ENCODE data around the gene TMA7. TPM values are rescaled to one million over a fixed set of nuclear protein-coding genes. Genes with fewer than 3 reads are reported as not detected.
A peak's percentile ranks its signal among the peaks of the same experiment; 100 is the strongest.

Gene TMA7
- 21.0 and 24.2 TPM in 2 replicates for total RNA-seq (2013; cell fraction: nucleolus; rRNA removed)
- total RNA-seq (2014; rRNA removed): 426 and 551 TPM in 2 replicates
- 703 and 728 TPM in 2 replicates for total RNA-seq (2014; rRNA removed; fragmentation: Illumina TruSeq; extraction: Trizol)
- total RNA-seq (2021): 315 and 319 TPM in 2 replicates
- polyA plus RNA-seq (2011; ENCODE audit: low read depth): 234 TPM
- polyA plus RNA-seq (2011; rRNA removed): 427 and 593 TPM in 2 replicates
- polyA plus RNA-seq (2011; cell fraction: cytosol; rRNA removed): 148 and 171 TPM in 2 replicates
- polyA plus RNA-seq (2011; cell fraction: nucleus; rRNA removed): 119 and 149 TPM in 2 replicates
- polyA plus RNA-seq (2012): 449 and 603 TPM in 2 replicates
- 332 and 496 TPM in 2 replicates for polyA plus RNA-seq (2014; fragmentation: Illumina TruSeq; extraction: Trizol)
- 1,000 to 10,000 TPM; 1,729 to 1,760 TPM for polyA plus RNA-seq (2014; fragmentation: Nextera tagmentation; extraction: Ambion mirVana)
- polyA plus RNA-seq (2014; rRNA removed): 684 and 776 TPM in 2 replicates
- polyA plus RNA-seq (2016; fragmentation: Nextera tagmentation; extraction: Ambion mirVana): 1,000 to 10,000 TPM; 1,330 to 1,388 TPM
- 24.7 and 32.4 TPM in 2 replicates for polyA minus RNA-seq (2011; rRNA and poly(A)+ RNA removed)
- polyA minus RNA-seq (2011; cell fraction: cytosol; rRNA and poly(A)+ RNA removed): 27.3 and 28.5 TPM in 2 replicates
- polyA minus RNA-seq (2011; cell fraction: nucleus; rRNA and poly(A)+ RNA removed): 18.0 and 32.1 TPM in 2 replicates
- Bru-seq, nascent RNA: percentile 95 among the genes with signal in this experiment
- percentile 93 among the genes with signal in this experiment for BruChase-seq, experiment 1, labeled RNA remaining after a 6-hour chase
- percentile 87 among the genes with signal in this experiment for BruChase-seq, experiment 2, labeled RNA remaining after a 2-hour chase
- long read RNA-seq, experiment 1, transcript TMA7-202 (3 exons, 619 nt): minor isoform, 26 of 400 reads
- long read RNA-seq, experiment 1, transcript TMA7-201 (4 exons, 561 nt): major isoform, 349 of 400 reads
- long read RNA-seq, experiment 1, partial matches to known transcripts: 2 of 400 reads
- long read RNA-seq, experiment 1, other reads (novel, unspliced or antisense): 23 of 400 reads
- long read RNA-seq, experiment 2, transcript TMA7-202 (3 exons, 619 nt): minor isoform, 24 of 494 reads
- long read RNA-seq, experiment 2, transcript TMA7-201 (4 exons, 561 nt): major isoform, 444 of 494 reads
- long read RNA-seq, experiment 2, partial matches to known transcripts: 3 of 494 reads
- long read RNA-seq, experiment 2, other reads (novel, unspliced or antisense): 23 of 494 reads

- RAD21 ChIA-PET (ENCODE audit: unreplicated experiment): interaction anchor here (0.6 to 4.9 kb wide), 20 partner anchors 11 to 248 kb away, joined by 3 to 72 read pairs (median 4); partner anchors contain the start of genes NME6 and PFKFB4
- no peaks in the 10 kb centered on the region for H3K27me3 ChIP-seq (replicated peaks in 1 of 2; ENCODE audit: control insufficient read depth in 2 of 2, insufficient read depth in 2 of 2, low read length in 1 of 2)
- peak; percentile 97 for FAIRE-seq
- POLR2A ChIA-PET: interaction anchor here (0.7 to 2.6 kb wide), 20 partner anchors 9 to 567 kb away, joined by 3 to 11 read pairs (median 4); partner anchors contain the start of genes CDC25A, PFKFB4 and WDR6
- TSS peak; percentile 89 for BruUV-seq (replicated peaks)
- peaks cover 19% of the 10 kb centered on the region for H3K4me1 ChIP-seq (ENCODE audit: control insufficient read depth, insufficient read depth, low read length)
- H2AFZ ChIP-seq (ENCODE audit: control insufficient read depth, low read depth, low read length): peak within 1 kb of the TSS; percentile 93
- peak; percentile 93 for DNase-seq (ENCODE audit: low read depth, low spot score)
- H3K36me3 ChIP-seq (ENCODE audit: control insufficient read depth in 2 of 2, insufficient read depth in 2 of 2, low read length in 1 of 2): peaks cover 0 to 3% of the 10 kb centered on the region in 2 experiments; a peak in 3 of 4 replicates
- H3K9ac ChIP-seq (ENCODE audit: control insufficient read depth, insufficient read depth, low read length): peak within 1 kb of the TSS; percentile 96
- intact Hi-C loops (cut with micrococcal nuclease; ENCODE audit: unreplicated experiment): no loop called here
- peak within 1 kb of the TSS; percentile 89 for H3K4me3 ChIP-seq
- H3K9me3 ChIP-seq (replicated peaks; ENCODE audit: control insufficient read depth, insufficient read depth, low read length): no peaks in the 10 kb centered on the region
- H4K20me1 ChIP-seq (ENCODE audit: control insufficient read depth, insufficient read depth): no peaks in the 10 kb centered on the region
- peaks cover 41% of the 10 kb centered on the region for H3K79me2 ChIP-seq (ENCODE audit: control insufficient read depth, insufficient read depth, low read length)
- SMC1A ChIA-PET (ENCODE audit: uncharacterized antibody, unreplicated experiment): interaction anchor here (0.6 to 11.5 kb wide), 17 partner anchors 11 to 289 kb away, joined by 3 to 287 read pairs (median 4); partner anchors contain the start of genes CDC25A, PFKFB4 and SLC26A6
- H3K27ac ChIP-seq (ENCODE audit: control insufficient read depth, insufficient read depth): peak within 1 kb of the TSS; percentile 86
- CTCF ChIA-PET: interaction anchor here (0.7 to 12.5 kb wide), 21 partner anchors 9 to 488 kb away, joined by 3 to 757 read pairs (median 4); partner anchors contain the start of genes CDC25A, PFKFB4 and ZNF589
- peak within 1 kb of the TSS; percentile 81 for H3K4me2 ChIP-seq (ENCODE audit: control insufficient read depth, insufficient read depth)
- in situ Hi-C loops (cut with MboI): loop anchor here (5.0 kb wide), 3 partner anchors 38 to 208 kb away; no protein-coding TSS in a partner anchor
- WGBS (ENCODE audit: insufficient coverage, insufficient replicate concordance, low lambda C conversion rate, missing lambda C conversion rate): under 1% methylated on average over 51 of the region's 54 CpGs
- ATAC-seq: peak; percentile 96
- TF ChIP-seq TBL1XR1 (IDR thresholded peaks at IDR 0.05; ENCODE audit: low read depth, low read length) (peak; percentile 49; the same call in 1 of the 2 replicates), FOXM1 (IDR thresholded peaks at IDR 0.05; ENCODE audit: low read depth, low read length) (no peak), CREM (IDR thresholded peaks at IDR 0.05; ENCODE audit: low read depth) (peak; percentile 90), TCF12 (IDR thresholded peaks at IDR 0.05; ENCODE audit: low read depth, low read length) (no peak), CHD2 (IDR thresholded peaks at IDR 0.05; ENCODE audit: borderline replicate concordance, low read depth, low read length) (peak; percentile 84), TCF7 (IDR thresholded peaks at IDR 0.05; ENCODE audit: borderline replicate concordance) (no peak), LARP7 (IDR thresholded peaks at IDR 0.05) (peak; percentile 23; the same call in 1 of the 2 replicates), SMAD1 (IDR thresholded peaks at IDR 0.05; ENCODE audit: low read depth, partially characterized antibody) (no peak), MLLT1 (IDR thresholded peaks at IDR 0.05) (no peak), ZBTB33 (IDR thresholded peaks at IDR 0.05) (no peak), POLR2AphosphoS5 (IDR thresholded peaks at IDR 0.05; ENCODE audit: low read length) (peak; percentile 89)
Observed at GRCh38 chr3:48439820-48440589, at the start of gene TMA7, which contains the start of gene CCDC51. TMA7 (plus strand) TSS chr3:48440257; CDS start chr3:48440297, 40 bp downstream. CCDC51 (minus strand) TSS chr3:48440119; CDS start chr3:48435128, 4,991 bp downstream.

Measured in GM12878 (cell line).